ENCODE measurements around the gene CUTC. TPM values are rescaled to one million over a fixed set of nuclear protein-coding genes. Genes with fewer than 3 reads are reported as not detected.

The CUTC gene
- polyA plus RNA-seq, 4 donors, result 24.1 to 28.6 (median 25.2) TPM

DNA sequence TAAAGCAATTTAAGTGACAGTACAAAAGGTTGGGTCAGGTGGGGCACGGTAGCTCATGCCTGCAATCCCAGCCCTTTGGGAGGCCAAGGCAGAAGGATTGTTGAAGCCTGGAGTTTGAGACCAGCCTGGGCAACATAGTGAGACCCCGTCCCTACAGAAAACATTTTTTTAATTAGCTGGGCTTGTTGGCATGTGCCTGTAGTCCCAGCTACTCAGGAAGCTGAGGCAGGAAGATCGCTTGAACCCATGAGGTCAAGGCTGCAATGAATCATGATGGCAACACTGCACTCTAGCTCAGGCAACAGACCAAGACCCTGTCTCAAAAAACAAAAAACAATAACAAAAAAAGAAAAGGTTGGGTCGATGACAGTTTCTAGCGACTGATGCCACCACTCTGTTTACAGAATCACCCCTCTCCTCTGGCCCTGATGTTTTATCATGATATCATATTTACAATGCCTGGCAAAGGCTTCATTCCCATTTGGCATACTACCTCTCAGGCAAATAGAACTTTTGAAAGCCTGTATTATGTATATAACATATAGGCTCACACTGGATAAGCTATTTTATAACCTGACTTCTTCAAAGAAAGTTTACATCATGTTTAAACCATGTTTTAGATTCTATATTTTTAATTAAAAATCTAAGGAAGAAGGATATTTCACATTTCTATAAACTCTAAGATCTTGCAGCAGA, 49.8 kb downstream of the CUTC start:
- DNase-seq (ENCODE audit: low read depth in 4 of 4, low spot score in 2 of 4), result no peak

- no peak for DNase-seq (ENCODE audit: low read depth in 4 of 4, low spot score in 2 of 4)
Observed at GRCh38 chr10:99782447-99783286, 50.6 kb downstream of the CUTC start, which contains the start of gene ABCC2. Gene ABCC2 (plus strand): TSS chr10:99782640. CDS start chr10:99782845, 205 bp downstream.

GRCh38 chr10:99784016-99784726, 52.1 kb downstream of the CUTC start:
- DNase-seq (ENCODE audit: low read depth in 4 of 4, low spot score in 2 of 4), result no peak

GRCh38 chr10:99784727-99785441, 52.9 kb downstream of the CUTC start:
- no peak for DNase-seq (ENCODE audit: low read depth in 4 of 4, low spot score in 2 of 4)

DNA sequence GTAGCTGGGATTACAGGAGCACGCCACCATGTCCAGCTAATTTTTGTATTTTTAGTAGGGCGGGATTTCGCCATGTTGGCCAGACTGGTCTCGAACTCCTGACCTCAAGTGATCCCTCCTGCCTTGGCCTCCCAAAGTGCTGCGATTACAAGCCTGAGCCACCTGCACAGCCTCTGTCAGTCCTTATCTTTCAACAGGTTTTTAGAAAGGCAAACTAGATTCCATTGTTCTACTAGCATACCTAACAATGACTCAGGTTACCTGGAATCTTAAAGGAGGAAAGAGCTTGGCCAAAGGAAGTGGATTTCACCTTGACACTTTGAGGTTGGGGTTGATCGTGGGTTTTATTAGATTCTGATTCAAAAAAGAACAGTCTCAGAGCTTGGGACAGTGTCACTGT, 53.6 kb downstream of the CUTC start:
- no peak for DNase-seq (ENCODE audit: low read depth in 4 of 4, low spot score in 2 of 4)

DNA sequence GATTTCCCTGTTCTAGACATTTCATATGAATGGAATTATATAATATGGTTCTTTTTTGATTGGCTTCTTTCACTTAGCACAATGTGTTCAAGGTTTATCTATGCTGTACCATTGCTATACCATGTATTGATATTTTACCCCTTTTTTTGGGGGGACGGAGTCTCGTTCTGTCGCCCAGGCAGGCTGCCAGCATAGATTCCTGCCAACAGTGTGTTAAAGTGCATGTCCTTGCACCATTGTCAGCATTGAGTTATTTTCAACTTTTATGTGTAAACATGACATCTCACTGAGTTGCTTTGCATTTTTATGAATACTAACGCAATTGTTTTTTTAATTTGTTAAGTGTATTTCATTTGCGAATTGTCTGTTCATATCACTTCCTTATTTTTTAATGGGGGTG, 55.3 kb downstream of the CUTC start:
- no peak for DNase-seq (ENCODE audit: low read depth in 4 of 4, low spot score in 2 of 4)

GRCh38 chr10:99787782-99788445, 55.9 kb downstream of the CUTC start:
- no peak for DNase-seq (ENCODE audit: low read depth in 4 of 4, low spot score in 2 of 4)

GRCh38 chr10:99788598-99789256, 56.7 kb downstream of the CUTC start:
- no peak for DNase-seq (ENCODE audit: low read depth in 4 of 4, low spot score in 2 of 4)

GRCh38 chr10:99791831-99792230, 59.8 kb downstream of the CUTC start:
- no peak for DNase-seq (ENCODE audit: low read depth in 4 of 4, low spot score in 2 of 4)

DNA sequence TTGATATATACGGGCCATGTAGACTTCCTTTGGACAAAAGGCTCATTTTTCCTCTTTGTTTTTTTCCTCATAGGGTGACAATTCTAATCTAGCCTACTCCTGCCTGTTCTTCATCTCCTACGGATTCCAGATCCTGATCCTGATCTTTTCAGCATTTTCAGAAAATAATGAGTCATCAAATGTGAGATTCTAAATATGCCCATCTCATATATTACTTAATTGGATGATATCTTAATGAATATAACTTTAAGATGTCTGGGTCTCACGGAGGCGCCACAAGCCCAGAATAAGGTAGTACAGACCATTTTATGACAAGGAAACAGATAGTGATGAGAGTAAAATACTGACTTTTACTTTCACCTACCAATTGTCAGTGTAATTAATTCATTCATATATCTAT, 61.8 kb downstream of the CUTC start:
- DNase-seq (ENCODE audit: low read depth in 4 of 4, low spot score in 2 of 4), result no peak

DNA sequence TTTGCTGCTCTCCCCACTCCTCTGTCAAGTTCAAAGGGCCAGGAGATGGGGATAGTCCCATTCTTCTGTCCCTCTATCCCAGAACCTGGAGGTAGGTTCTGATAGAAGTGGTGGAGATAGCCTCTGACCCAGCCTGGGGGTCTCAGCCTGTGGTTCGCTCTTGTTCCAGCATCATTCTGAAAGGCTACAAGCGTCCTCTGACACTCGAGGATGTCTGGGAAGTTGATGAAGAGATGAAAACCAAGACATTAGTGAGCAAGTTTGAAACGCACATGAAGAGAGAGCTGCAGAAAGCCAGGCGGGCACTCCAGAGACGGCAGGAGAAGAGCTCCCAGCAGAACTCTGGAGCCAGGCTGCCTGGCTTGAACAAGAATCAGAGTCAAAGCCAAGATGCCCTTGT, 64.9 kb downstream of the CUTC start:
- no peak for DNase-seq (ENCODE audit: low read depth in 4 of 4, low spot score in 2 of 4)

DNA sequence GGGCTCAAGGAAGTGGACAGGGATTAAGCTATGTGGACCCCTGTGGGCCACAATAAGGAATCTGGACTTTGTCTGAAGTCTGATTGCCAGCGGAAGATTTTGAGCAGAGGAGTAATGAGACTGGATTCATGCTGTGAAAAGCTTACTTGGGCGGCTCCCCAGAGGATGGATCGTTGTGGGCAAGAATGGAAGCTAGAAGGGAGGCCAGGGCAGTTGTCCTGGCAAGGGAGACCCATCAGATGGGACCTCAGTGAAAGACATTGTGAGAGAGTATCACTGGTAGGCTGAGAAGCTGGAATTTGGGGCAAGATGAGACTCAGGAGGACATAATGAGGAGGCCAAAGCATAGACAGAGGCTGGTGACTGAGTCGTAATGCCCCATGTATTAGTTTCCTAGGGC, 66.0 kb downstream of the CUTC start:
- DNase-seq (ENCODE audit: low read depth in 4 of 4, low spot score in 2 of 4), result no peak

DNA sequence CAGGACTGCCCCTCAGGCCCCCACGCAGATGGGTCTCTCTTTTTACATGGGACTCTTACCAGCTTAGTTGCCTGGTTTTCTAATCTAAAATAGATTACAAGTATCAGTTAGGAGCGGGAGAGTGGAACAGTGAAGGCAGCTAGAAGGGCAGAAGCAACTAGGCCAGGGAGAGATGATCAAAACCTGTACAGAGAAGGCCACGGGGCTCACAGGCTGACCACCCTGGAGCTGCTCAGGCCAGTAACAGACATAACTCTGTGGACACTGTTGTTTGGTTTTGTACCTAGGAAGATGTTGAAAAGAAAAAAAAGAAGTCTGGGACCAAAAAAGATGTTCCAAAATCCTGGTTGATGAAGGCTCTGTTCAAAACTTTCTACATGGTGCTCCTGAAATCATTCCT, 66.9 kb downstream of the CUTC start:
- no peak for DNase-seq (ENCODE audit: low read depth in 4 of 4, low spot score in 2 of 4)

DNA sequence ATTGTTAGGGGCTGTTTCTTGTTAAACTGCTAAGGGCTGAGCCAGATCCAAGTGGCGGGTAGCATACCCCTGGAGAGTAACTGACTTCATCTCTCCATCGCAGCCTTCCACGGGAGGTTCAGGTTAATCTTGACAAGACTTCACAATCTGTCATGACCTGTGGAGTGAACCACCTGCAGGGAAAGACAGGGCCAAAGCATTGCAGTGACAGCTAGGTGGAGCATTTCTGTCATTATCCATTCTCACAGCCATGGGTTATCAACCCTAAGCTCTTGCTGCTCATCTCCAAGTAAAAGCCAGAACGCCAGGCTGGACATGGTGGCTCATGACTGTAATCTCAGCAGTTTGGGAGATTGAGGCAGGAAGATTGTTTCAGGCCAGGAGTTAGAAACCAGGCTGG, 67.6 kb downstream of the CUTC start:
- DNase-seq (ENCODE audit: low read depth in 4 of 4, low spot score in 2 of 4), result no peak

DNA sequence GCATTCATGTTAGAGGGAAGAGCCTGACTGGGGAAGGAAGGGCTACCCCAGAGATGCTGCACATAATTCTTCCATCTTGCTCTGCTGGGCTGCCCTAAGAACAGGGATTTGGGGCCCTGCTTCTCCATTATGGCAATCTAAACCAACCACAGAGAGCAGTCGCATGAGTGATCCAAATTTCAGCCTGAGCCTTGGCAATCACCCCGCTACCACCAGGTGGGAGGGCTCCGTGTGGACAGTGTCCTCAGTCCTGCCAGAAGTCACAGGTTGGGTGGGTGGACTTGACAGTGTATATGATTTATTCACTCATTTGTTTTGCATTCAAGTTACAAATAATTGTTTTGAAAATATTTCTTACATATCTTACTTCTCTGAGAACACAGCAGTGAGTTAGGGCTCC, 72.4 kb downstream of the CUTC start:
- DNase-seq (ENCODE audit: low read depth in 4 of 4, low spot score in 2 of 4), result no peak

DNA sequence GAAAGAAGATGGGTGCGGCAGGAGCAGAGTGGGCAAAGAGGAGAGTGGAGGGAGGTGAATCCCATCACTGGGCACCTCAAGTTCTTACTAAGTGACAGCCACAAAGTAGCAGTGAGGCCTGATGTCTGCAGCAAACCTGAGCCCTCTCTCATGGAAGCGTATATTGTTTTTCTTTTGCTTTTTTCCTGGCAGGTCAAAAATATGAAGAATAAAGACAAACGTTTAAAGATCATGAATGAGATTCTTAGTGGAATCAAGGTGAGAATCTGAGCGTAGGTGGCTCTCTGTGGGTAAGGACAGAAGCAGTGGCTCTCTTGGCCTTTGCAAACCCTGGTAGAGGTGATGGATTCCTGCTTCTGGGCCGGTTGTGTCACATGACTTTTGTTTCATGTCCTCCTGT, 73.2 kb downstream of the CUTC start:
- DNase-seq (ENCODE audit: low read depth in 4 of 4, low spot score in 2 of 4), result no peak

Measured in left renal cortex interstitium (tissue), 4 donors.